CD4-positive, alpha-beta T cell treated with Interleukin-6 at 100 ng/mL for 8 hours (primary cell): ENCODE measurements around the gene DBN1.
"Not testable (repeated sequence)": the region's sequence is repeated elsewhere in the genome, so short reads cannot be mapped to it uniquely, and the experiment has no call there.

ENCODE experiments used
- DNase-seq: peaks from one replicate; pipeline ENCODE4 v3.0.0-alpha.2; 2020; ENCODE audit warnings: mixed read lengths, low spot score

DBN1 gene

DNA sequence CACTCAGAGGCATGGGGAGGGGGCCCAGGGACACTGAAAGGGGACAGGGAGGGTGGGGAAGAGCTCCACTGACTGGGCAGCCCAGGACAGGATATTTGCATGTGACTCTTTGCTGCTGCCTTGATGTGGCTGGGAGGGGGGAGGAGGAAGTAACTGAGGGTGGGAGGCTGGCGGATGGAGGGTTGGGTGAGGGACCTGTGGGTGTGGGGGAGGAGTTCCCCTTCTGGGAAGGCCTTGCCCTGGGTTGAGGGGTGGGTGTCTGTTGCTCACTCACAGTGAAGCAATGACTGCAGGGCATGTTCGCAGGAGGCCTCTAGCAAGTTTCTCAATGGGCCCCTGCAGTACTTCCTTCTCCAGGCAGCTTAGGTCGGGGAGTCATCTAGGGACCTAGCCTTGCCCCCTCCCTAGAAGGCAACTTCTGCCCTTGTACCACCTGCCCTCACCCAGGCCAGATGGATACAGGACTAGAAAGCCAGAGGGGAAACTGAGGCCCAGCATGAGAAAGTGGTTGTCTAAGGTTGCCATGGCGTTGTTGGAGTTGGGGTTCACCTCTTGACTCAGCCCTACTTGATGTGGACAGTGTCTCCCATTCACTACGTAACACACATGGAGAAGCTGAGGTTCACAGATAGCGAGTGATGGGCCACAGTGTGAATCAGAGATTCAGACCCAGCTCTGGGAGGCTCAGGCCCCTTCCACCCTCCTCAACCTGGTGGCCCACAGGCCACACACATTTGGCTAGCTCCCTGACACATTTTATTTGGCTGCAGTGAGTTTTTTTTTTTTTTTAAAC is 44.0 kb downstream of the DBN1 start:
- peak; percentile 92 for DNase-seq

DNA sequence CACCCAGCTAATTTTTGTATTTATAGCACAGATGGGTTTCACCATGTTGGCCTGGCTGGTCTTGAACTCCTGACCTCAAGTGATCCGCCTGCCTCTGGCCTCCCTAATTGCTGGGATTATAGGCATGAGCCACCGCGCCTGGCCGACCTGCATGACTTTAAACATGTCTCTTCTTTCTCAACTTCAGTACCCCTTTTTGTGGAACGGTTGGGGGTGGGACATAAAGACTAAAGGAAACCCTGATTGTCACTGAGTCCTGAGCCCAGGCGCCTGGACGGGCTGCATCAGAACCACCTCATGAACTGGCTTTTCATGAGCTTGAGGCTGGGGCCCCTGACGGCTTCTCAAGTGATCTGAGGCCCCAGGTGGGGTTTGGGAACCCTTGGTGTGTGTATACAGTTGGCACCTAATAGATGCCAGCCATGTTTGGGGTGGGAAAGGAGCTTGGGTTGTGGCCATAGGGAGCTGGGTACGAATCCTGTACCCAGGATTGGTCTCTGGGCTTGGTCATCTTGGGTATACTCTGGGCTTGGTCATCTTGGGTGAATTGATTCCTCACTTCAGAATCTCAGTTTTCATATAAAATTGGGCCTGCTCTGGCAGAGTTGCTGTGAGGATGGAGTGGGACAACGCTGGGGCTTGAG is 44.7 kb downstream of the DBN1 start:
- DNase-seq: no peak

DNA sequence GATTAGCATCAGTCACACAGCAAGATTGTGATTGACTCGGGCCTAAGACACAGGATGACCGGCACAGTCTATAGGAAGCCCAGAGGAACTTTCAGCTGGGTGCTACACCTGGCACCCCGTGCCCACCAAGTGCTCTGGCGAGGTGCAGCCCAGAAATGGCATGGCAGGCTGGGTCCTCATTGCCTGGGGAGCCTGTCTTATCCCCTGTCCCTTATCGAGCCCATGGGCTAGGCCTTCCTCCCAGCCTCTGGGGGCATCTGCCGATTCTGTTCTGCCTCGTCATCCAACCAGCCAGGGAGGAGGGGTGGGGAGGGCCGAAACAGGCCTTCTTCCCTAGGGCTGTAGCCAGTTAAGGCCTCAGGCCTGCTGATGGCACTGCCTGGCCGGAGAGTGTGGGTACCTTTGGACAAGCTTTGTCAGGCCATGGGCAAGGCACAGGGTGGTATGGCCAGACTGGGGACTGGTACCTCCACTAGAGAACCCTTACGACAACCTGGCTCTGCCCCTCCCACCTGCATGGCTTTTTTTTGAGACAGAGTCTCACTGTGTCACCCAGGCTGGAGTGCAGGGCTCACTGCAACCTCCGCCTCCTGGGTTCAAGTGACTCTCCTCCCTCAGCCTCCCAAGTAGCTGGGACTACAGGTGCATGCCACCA is 45.4 kb downstream of the DBN1 start:
- DNase-seq: no peak

DNA sequence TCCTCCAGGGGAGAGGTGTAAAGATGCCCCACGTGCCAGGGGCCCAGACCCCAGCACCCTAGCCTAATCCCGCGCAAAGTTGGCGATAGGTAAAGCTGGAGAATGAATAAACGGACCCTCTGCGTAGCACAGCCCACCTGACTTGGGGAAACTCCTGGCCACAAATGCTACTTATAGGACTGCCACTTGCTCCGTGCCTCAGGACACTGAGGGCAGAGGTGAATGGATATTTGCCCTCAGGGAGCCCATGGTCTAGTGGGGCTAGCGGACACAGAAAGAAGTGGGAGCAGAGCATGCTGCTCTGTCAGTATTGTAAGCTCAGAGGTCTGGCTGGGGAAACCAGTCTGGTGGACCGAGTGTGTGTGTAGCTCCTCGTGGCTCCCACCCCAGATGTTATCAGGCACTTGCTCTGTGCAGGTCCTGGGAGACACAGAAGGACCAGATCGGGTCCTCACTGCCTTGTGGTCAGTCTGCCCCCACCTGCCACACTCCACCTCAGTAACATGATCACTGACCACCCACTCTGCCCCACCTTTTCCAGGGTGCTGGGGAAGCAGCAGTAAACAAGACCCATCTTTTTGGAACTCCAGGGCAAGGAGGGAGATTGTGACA is 46.1 kb downstream of the DBN1 start:
- DNase-seq: no peak

DNA sequence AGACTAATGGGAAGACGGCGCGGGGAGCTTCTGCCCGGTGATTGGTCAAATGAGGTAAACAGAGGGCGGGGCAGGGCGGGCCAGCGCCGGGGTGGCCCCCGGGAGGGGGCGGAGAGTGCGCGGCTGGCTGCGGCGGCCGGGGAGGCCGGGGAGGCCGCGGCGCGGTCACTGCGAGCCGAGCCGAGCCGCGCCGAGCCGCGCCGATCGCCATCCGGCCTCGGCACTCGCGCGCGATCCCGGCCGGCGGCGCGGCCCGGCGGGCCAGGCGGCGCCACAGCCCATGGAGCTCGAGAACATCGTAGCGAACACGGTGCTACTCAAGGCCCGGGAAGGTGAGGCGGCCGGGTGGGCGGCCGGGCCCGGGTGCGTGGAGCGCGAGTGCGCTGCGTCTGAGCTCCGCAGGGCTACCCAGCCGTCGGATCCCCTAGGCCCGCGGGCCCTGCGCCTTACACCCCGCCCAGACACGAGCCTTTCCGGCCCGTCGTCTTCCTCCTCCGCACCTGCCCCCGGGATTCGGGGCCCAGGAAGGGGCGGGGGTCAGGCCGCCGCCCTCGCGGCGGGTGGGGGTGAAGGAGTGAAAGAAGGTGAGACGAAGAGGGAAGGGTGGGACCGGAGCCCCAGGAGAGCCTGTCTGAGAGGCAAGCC is 46.7 kb downstream of the DBN1 start, which contains the start of gene GRK6:
Gene GRK6, plus strand, starts transcription at position 111 of the 645 bp plus-strand sequence. Its CDS starts 170 bp downstream, at position 281.
- peak; percentile 77 for DNase-seq

DNA sequence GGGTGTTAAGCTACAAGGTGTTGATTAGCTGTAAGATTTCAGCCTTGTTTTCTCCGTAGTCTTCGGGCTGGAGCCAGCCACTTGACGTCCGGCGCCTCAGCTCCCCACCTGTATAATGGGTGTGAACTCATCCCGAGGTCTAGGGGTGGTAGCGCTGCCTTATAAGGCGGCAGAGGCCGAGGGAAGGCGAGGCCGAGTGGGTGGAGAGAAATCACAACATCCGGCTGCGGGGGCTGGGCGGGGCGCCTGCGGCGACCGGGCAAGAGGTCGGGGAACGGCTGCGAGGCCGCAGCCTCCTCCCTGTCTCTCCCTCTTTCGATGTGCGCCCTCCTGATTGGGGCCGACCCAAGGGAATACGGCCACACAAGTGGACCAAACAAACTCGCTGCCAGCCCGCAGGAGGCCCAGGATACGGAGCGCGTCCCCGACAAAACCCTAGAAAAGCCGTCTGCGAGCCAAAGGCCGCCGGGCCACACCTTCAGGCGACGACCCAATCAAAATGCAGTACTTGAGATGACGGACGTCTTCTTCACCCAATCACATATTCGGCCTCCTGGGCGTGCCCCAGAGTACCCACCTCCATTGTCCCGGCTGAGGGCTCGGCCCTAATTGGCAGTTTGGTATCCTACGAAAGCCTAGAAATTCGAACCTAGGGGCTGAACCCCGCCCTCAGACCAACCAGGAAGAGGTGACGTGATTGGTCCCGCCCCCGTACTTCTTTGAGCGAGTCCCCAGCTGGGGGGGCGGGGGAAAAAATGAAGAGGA is 47.5 kb downstream of the DBN1 start:
- DNase-seq: peak; percentile 100

DNA sequence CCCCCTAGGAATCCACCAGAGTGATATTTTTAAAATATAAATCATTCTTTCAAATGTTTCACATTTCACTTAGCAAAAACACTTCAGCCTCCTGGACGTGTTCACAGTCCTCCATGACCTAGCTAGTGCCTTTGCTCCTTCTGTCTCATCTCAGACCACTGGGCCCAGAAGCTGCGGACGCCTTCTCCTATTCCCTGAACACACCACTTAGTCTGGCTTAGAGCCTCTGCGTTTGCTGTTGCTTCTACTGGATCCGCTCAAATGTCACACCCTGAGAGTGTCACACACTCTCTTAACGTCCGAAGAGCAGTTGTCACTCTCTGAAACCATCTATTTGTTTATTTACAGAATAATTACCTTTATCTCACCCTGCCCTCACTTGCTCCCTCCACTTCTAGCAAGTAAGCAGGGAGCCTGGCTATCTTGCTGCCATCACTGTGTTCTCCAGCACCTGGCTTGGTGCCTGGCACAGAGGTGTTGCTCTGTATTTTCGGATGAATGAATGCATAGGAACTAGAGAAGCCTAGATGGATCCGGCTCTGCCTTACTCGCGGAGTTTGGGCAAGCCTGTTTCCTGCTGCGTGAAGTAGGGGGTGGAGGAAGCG is 48.1 kb downstream of the DBN1 start:
- no peak for DNase-seq

DNA sequence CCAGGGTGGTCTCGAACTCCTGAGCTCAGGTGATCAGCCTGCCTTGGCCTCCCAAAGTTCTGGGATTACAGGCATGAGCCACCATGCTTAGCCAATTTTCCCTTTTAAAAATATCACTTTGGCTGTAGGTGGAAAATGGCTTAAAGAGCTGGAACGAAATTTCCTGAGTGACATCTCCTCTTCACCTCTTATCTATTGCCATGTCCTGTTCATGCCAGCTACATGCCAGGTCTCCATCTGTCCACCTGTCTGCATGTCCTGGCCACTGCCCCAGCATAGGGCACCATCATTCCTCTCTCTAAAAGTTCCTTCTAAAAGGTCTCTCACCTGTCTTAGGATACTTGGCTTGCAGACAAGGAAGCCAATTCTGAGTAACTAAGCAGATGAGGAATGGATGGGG is 49.8 kb downstream of the DBN1 start:
- no peak for DNase-seq

DNA sequence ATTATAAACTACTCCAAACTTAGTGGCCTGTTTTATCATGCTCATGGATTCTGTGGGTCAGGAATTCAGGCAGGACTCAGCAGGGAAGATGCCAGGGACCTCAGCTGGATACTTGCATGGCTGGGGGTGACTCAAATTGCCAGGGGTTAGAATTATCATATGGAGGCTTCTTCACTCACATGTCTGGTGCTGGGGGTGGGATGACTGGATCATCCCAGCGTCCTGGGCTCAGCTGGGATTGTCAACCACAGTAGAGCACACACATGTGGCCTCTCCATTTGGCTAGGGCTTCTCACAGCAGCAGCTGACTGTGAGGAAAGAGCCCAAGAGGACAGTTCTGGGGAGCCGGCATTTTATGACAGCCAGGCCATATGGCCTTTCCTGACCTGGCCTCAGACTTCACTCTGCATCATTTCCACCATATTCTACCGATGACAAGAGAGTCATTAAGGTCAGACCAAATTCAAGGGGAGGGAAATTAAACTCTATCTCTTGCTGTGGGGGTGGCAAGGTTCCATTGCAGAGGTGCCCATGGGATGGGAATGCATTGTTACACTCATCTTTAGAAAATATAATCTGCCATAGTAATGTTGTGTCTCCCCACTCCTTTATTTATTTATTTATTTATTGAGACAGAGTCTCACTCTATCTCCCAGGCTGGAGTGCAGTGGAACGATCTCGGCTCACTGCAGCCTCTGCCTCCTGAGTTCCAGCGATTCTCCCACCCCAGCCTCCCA is 52.2 kb downstream of the DBN1 start:
- DNase-seq: no peak

DNA sequence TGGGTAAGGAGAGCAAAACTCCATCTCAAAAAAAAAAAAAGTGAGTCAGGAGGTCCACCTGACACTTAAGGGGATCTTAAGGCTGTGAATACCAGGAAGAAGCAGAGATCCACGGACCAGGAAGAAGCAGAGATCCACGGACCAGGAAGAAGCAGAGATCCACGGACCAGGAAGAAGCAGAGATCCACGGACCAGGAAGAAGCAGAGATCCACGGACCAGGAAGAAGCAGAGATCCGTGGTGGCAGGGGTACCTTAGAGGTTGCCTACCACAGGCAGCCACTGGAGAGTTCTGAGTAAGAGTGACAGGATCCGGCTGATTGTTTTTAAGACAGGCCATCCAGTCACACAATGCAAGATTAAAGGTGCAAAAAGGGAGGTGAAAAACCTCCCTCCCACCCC is 53.0 kb downstream of the DBN1 start:
- DNase-seq: not testable (repeated sequence)

DNA sequence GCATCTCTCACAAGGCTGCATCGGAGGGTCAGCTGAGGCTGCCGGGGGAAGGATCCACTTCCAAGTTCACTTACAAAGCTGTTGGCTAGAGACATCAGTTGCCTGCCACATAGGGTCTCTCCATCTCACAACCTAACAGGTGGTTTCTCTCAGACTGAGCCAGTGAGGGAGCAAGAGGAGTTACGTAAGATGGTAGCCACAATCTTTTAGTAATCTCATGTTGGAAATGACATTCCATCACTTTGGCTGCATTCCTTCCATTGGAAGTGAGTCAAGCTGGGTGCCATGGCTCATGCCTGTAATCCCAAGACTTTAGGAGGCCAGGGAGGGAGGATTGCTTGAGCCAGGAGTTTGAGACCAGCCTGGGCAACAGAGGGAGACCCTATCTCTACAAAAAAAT is 54.4 kb downstream of the DBN1 start:
- DNase-seq: no peak

DNA sequence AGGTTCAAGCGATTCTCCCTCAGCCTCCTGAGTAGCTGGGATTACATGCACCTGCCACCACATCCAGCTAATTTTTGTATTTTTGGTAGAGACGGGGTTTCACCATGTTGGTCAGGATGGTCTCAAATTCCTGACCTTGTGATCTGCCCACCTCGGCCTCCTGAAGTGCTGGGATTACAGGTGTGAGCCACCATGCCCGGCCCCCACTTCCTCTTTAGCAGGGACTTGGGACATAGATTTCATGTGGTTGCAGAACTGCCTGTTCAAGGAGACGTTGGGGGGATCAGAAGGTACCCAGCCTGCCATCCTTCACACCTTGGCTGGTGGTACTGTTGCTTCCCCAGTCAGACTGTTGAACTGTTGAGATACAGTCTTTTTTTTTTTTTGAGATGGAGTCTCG is 56.4 kb downstream of the DBN1 start:
- not testable (repeated sequence) for DNase-seq

DNA sequence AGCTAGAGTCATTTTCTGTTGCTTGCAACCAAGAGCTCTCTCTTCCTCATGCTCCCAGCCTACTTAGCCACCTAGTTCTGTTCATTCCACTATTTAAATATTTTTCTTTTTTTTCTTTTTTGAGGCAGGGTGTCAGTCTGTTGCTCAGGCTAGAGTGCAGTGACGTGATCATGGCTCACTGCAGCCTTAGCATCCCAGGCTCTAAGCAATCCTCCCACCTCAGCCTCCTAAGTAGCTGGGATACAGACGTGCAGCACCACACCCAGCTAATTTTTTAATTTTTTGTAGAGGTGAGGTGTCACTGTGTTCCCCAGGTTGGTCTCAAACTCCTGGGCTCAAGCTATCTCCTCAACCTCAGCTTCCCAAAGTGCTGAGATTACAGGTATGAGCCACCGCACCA is 59.0 kb downstream of the DBN1 start:
- DNase-seq: no peak

DNA sequence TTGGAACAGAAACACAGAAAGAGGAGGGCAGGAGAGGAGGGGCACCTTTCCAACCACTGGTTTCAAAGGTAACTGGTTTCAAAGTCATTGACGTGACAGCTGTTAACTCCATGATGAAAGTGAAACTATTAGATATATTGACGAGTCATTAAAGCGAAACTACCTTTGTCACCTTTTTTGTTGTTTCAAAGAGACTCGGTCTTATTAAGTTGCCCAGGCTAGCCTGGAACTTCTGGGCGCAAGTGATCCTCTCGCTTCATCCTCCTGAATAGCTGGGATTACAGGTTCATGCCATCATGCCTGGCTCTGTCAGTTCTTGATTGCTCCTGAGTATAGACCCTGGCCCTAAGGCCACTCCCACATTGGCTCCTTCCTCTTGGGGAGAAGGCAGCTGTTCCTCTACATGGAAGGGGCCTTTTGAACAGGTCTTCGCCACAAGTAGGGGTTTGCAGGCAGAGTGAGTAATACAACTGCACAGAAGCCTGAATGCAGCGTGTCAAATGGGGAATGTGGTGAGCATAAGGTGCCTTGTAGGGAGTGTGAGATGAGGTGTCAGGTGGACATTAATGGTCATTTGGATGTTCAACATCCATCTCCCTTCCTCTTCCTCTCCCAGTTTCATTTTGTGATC is 60.7 kb downstream of the DBN1 start:
- peak; percentile 29 for DNase-seq

DNA sequence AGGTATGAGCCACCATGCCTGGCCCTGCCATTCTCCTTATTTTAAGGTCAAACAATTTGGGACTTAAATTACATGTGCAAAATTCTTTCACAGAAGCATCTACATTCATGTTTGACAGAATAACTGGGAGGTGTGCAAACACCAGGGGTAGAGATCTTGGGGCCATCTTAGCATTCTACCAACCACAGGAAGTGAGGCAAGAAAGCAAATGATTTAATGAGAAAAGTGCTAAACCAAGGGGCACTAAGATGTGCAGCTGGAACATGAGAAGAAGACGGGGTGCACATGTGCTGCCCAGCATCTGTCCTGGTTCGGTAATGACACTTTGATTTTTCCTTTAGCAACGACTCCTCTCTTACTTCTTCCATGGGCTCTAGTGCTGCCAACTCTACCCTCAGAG is 62.9 kb downstream of the DBN1 start:
- DNase-seq: no peak

DNA sequence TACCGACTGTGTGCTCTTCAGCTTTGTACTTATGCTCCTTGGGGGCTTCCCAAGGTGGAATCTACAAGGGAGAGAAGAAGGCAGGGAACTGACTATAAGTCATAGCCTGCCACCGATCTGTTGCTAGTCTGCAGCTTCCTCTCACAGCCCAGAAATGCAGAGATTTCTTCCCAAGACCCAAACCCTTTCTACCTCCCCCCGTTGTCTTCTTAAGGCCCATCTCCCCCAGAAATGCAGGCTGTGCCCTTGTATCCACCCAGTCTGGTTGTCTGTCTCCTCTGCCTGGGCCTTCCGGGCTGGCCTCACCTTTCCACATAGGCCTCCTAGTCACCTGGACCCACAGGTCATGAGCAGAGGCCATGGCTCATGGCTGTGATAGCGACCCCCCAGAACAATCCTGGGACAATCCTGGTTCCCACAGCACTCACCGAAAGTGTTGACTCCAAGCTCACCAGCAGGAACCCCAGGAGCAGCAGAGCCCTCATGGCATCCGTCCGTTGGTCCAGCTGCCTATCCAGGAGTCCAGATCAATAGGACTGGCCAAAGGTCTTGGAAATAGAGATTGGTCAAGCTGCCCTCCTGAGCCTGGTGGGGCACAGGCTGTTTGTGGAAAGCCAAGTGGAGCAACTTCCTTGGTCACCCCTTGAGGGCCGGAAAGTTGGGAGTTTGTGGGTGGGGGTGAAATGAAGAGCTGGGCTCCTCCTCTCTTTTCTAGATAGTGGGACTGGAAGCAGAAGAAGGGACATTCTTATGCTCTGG is 64.2 kb downstream of the DBN1 start, which contains the start of gene F12:
Gene F12, minus strand, starts transcription at position 522 of the 759 bp plus-strand sequence. Its CDS starts 37 bp downstream, at position 485.
- no peak for DNase-seq
